GM21526 (cell line): ENCODE data around the gene AGPAT3.

Experiments used
- ATAC-seq: cut with Tn5 transposase; IDR thresholded peaks from one replicate; pipeline ENCODE4 v1.9.1; 2021; ENCODE audit warnings: moderate library complexity; ENCODE audit not compliant: unreplicated experiment, low FRiP score

AGPAT3 gene

GRCh38 chr21:43949499-43950208 lies 84.6 kb downstream of the AGPAT3 start:
- ATAC-seq, result no peak

DNA sequence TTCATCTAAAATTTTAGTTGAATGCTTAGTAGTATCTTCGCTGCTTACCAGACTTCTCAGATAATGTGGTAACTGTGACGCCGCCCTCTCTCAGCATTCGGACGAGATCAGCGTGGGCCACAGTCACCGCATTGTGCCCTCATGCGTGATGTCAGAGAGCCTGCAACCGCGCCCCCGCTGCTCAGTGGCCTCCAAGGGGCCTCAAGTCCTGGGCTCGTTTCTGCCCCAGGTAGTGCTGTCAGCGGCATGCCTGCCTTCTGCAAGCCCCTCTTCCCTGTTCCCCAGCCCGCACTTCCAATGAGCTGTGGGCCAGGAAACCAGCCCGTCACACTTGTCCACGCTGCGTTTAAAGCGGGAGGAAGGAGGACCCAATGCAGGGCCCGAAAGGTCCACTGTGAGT lies 85.5 kb downstream of the AGPAT3 start:
- ATAC-seq, result no peak

GRCh38 chr21:43950936-43951335 lies 85.9 kb downstream of the AGPAT3 start:
- ATAC-seq, result no peak

DNA sequence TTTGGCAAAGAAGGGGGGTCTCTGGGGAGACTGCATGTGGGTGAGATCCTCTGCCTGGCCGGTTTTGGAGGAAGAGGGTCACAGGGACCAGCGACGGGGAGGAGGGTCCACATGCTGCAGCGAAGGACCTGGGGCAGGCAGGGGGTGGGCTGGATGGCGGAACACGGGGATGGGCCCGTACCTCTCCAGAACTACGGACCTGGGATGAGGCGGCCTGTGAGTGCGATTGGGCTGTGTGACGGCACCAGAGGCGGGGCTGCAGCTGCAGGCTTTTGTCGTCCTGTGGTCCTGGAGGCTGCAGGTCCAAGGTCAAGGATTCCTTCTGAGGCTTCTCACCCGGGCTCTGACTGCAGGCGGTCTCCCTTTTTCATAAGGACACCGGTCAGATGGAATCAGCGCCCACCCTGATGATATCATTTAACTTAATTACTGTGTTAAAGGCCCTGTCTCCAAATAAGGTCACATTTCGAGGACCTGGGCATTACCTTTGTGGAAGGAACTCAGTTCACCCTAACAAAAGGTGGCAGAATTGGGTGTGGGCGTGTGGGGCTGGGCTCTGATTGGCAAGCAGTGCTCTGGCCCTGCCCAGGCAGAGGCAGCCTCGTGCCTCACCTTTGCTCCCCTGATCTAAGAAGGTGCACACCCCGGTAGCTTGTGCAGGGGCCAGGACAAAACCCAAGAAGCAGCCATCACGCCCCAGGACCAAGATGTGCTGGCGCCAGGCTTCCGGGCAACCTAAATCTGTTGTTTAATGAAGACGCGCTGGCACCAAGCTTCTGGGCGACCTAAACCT lies 87.1 kb downstream of the AGPAT3 start:
- no peak for ATAC-seq

GRCh38 chr21:43953021-43953420 lies 88.0 kb downstream of the AGPAT3 start:
- no peak for ATAC-seq

GRCh38 chr21:43954042-43954441 lies 89.0 kb downstream of the AGPAT3 start:
- ATAC-seq, result no peak

DNA sequence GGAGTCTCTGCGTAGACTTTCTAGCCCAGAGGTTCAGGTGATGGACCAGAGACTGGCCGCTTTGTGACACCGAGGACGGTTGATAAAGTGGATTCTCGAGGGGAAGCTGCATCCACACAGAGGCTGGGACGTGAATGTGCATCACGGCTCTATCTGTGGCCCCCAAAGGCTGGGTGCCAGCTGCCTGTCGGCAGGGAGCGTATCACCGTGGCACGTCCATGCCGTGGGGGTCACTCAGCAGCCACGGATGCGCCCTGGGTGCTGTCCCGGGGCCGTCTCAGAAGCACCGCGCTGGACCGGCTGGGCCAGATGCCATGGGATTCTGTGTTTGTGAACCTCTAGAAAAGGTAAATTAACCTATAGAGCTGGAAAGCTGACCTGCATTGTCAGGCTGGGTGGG lies 89.9 kb downstream of the AGPAT3 start:
- no peak for ATAC-seq

DNA sequence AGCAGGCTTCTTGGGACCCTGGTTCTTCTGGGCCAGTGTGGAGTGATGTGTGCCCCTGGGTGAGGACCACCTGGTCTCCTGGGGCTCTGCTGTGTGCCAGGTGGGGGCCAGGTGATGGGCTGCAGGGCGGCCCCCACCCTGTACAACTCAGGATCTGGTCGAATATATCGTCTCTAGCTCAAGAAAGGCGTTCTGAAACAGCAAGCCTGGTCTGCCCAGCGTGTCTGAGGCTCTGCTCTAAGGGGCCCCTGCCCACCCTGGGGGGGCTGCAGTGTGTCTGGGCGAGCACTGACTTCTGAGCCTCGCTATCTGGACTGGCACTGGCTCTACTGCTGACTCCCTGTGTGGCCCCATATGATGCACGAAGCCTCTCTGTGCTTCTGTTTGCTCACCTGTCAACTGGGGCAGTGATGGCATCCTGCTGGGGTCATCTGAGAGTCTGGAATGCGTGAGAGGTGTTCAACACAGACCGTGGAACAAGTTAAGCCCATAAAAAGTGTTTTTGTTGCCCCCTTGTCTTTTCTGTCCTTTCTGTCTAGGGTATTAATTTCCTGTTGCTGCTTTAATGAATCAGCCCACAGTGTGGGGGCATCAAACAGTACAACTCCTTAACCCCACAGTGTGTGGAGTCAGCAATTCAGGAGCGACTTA lies 91.1 kb downstream of the AGPAT3 start:
- ATAC-seq, result no peak

DNA sequence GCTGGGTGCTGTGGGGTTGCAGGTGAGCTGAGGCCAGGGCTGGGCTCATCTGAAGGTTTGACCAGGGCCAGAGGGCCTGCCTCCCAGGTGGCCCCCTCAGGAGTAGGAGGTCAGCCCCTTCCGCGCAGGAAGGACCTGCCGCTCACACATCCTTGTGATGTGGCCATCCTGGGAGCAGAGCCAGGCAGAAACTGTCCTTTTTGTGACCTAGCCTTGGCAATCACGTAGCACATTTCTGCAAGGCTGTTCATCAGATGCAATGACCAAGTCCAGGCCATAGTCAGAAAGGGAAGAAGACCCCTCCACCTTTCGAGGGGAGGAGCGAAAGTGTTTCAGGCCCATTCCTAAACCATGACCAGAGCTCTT lies 91.6 kb downstream of the AGPAT3 start:
- no peak for ATAC-seq

- ATAC-seq, result no peak
Observed at GRCh38 chr21:43957128-43957571, 92.1 kb downstream of the AGPAT3 start.

DNA sequence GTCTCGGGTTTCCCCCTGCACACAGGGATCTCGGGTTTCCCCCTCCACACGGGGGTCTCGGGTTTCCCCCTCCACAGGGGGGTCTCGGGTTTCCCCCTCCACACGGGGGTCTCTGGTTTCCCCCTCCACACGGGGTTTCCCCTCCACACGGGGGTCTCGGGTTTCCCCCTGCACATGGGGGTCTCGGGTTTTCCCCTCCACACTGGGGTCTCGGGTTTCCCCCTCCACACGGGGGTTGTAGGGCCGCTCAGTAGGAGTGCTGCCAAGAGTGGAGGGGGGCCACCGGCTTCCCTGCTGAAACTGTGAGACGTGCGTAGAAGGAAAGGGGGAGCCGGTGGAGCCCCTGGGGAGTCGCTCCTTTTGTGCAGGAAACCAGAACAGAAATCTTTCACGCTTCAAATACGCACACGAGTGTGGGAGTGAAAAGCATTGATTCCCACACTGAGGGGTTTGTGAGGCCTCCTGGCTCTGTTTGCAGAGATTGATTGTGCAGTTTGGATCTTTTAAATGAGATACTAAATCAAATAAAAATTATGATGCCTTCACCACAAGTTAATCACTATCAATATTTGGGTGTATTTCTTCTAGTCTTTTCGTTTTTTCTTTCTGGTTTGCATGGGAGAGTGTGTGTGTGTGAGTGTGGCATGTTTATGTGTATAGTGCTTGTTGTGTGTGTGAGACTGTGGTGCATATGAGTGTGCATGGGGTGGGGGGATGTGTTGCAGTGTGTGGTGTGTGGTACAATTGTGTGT lies 92.8 kb downstream of the AGPAT3 start:
- ATAC-seq, result no peak

DNA sequence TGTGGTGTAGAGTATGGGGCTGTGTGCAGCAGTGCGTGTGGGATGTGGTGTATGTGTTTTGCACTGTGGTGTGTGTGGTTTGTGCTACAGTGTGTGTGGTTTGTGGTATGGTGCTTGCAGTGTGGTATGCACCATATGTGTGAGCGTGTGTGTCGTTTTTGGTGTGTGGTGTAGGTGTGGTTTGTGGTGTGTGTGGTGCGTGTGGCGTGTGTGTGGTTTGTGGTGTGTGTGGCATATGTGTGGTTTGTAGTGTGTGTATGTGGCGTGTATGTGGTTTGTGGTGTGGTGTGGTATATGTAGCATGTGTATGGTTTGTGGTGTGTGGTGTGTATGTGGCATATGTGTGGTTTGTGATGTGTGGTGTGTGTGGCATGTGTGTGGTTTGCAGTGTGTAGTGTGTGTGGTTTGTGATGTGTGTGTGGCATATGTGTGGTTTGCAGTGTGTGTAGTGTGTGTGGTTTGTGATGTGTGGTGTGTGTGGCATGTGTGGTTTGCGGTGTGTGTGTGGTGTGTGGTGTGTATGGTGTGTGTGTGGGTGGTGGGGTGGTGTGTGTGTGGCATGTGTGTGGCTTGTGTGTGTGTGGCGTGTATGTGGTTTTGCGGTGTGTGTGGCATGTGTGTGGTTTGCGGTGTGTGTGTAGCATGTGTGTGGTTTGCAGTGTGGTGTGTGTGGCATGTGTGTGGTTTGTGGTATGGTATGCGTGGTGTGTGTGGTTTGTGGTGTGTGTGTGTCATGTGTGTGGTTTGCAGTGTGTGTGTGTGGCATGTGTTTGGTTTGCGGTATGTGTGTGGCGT lies 93.5 kb downstream of the AGPAT3 start:
- ATAC-seq, result no peak

- ATAC-seq, result no peak
Observed at GRCh38 chr21:43959231-43960116, 94.5 kb downstream of the AGPAT3 start.

DNA sequence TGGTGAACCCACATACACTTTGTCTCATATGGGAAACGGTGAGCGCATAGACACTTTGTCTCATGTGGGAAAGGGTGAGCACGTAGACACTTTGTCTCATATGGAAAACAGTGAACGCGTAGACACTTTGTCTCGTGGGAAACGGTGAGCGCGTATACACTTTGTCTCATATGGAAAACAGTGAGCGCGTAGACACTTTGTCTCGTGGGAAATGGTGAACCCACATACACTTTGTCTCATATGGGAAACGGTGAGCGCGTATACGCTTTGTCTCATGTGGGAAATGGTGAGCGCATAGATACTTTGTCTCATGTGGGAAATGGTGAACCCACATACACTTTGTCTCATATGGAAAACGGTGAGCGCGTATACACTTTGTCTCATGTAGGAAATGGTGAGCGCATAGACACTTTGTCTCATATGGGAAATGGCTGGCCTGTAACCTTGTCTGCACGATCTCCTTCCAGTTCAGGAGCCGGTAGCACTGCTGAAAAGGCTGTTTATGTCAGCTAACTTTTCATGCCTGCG lies 96.4 kb downstream of the AGPAT3 start:
- no peak for ATAC-seq

- ATAC-seq, result no peak
Observed at GRCh38 chr21:43965911-43966585, 101.0 kb downstream of the AGPAT3 start.

DNA sequence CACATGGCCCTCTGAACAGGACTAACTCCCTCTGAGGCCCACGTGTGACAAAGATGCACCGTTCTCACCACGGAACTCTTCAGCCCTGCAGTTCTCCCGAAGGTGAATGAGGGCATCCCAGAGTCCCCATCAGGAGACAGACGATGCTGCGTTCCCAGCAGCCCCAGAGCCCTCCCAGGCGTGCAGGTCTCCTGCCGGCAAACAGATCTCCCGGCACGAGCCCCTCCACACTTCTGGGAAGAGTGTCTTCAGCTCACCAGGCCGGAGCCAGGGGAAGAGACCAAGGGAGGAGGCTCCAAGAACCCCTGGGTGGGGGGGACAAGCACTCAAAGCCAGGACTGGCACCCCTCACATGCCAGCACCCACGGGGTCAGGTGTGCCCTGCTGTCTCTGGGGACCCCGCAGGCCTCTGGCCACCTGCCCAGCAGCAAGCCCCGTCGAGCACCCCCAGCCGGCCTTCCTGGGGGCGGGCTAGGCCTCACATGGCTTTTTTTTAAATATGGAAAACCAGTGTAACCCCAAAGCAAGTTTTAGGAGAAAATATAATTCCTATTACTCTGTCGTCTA lies 102.0 kb downstream of the AGPAT3 start:
- no peak for ATAC-seq

- ATAC-seq, result no peak
Observed at GRCh38 chr21:43967981-43968380, 103.0 kb downstream of the AGPAT3 start.
